ENCODE data around the gene ASTN2. TPM values are rescaled to one million over a fixed set of nuclear protein-coding genes. Genes with fewer than 3 reads are reported as not detected.
A peak's percentile ranks its signal among the peaks of the same experiment; 100 is the strongest.

Gene ASTN2
- polyA plus RNA-seq, 1 experiment, result 6.6 TPM

DNA sequence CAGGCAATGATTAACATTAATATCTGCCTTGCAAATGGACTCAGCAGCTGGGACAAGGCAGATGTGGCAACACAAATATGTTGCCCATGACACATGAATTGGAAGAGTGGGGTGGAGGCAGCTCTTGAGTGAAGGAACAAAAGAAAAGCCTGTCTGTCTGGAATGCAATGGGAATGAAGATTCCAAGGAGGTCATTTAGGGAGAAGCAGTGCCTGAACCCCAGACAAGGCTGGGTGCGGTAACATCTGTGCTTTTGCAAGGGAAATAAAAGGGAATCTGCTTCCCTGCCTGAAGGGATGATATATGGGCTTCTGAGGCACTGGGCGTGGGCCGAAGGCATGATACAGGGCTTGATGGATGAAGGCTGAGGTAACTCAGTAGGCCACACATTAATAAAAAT is 821.9 kb downstream of the ASTN2 start:
- ChIA-PET CTCF (no interaction called here), POLR2A (no interaction called here)
- DNase-seq (ENCODE audit: low read depth, low spot score), result no peak
- Histone ChIP-seq H3K9me3 (ENCODE audit: control insufficient read depth, insufficient read depth, low read length) (peaks cover 9% of the 10 kb centered on the region; the same call in 1 of the 2 replicates), H3K4me3 (ENCODE audit: low read depth, low read length) (no peak overlapping the region), H3K27ac (ENCODE audit: low read depth, low read length) (no peak overlapping the region), H3K27me3 (ENCODE audit: control insufficient read depth, insufficient read depth, low read length) (no peaks in the 10 kb centered on the region)
- no peak for TF ChIP-seq CTCF (IDR thresholded peaks at IDR 0.05; ENCODE audit: low read depth, low read length)

- peaks cover 9% of the 10 kb centered on the region; the same call in 1 of the 2 replicates for H3K9me3 ChIP-seq (ENCODE audit: control insufficient read depth, insufficient read depth, low read length)
- TF ChIP-seq CTCF (IDR thresholded peaks at IDR 0.05; ENCODE audit: low read depth, low read length), result peak; percentile 50
- no peak overlapping the region for H3K27ac ChIP-seq (ENCODE audit: low read depth, low read length)
- DNase-seq (ENCODE audit: low read depth, low spot score), result no peak
- ChIA-PET POLR2A (no interaction called here), CTCF (interaction anchor here (1.0 to 1.5 kb wide), 2 partner anchors 57 to 59 kb away, joined by 3 read pairs; no protein-coding TSS in a partner anchor)
- H3K27me3 ChIP-seq (ENCODE audit: control insufficient read depth, insufficient read depth, low read length), result no peaks in the 10 kb centered on the region
- no peak overlapping the region for H3K4me3 ChIP-seq (ENCODE audit: low read depth, low read length)
Measured at GRCh38 chr9:116589392-116590354, 825.2 kb downstream of the ASTN2 start.

GRCh38 chr9:116587919-116588318 is 826.9 kb downstream of the ASTN2 start:
- no peak for TF ChIP-seq CTCF (IDR thresholded peaks at IDR 0.05; ENCODE audit: low read depth, low read length)
- peaks cover 9% of the 10 kb centered on the region; the same call in 1 of the 2 replicates for H3K9me3 ChIP-seq (ENCODE audit: control insufficient read depth, insufficient read depth, low read length)
- H3K27me3 ChIP-seq (ENCODE audit: control insufficient read depth, insufficient read depth, low read length), result no peaks in the 10 kb centered on the region
- H3K4me3 ChIP-seq (ENCODE audit: low read depth, low read length), result no peak overlapping the region
- H3K27ac ChIP-seq (ENCODE audit: low read depth, low read length), result no peak overlapping the region
- ChIA-PET POLR2A (no interaction called here), CTCF (interaction anchor here (0.6 kb wide), 1 partner anchor 60 kb away, joined by 3 read pairs; no protein-coding TSS in a partner anchor)
- DNase-seq (ENCODE audit: low read depth, low spot score), result no peak

GRCh38 chr9:116585896-116586295 is 829.0 kb downstream of the ASTN2 start:
- TF ChIP-seq CTCF (IDR thresholded peaks at IDR 0.05; ENCODE audit: low read depth, low read length), result no peak
- ChIA-PET CTCF (interaction anchor here (1.8 kb wide), 1 partner anchor 14 kb away, joined by 4 read pairs; no protein-coding TSS in a partner anchor), POLR2A (no interaction called here)
- Histone ChIP-seq H3K27me3 (ENCODE audit: control insufficient read depth, insufficient read depth, low read length) (no peaks in the 10 kb centered on the region), H3K27ac (ENCODE audit: low read depth, low read length) (no peak overlapping the region), H3K4me3 (ENCODE audit: low read depth, low read length) (no peak overlapping the region), H3K9me3 (ENCODE audit: control insufficient read depth, insufficient read depth, low read length) (peaks cover 7% of the 10 kb centered on the region; the same call in 1 of the 2 replicates)
- no peak for DNase-seq (ENCODE audit: low read depth, low spot score)

GRCh38 chr9:116585204-116585603 is 829.7 kb downstream of the ASTN2 start:
- POLR2A ChIA-PET, result no interaction called here
- no peaks in the 10 kb centered on the region for H3K27me3 ChIP-seq (ENCODE audit: control insufficient read depth, insufficient read depth, low read length)
- no peak for TF ChIP-seq CTCF (IDR thresholded peaks at IDR 0.05; ENCODE audit: low read depth, low read length)
- peaks cover 4% of the 10 kb centered on the region; the same call in 1 of the 2 replicates for H3K9me3 ChIP-seq (ENCODE audit: control insufficient read depth, insufficient read depth, low read length)
- no peak overlapping the region for H3K4me3 ChIP-seq (ENCODE audit: low read depth, low read length)
- DNase-seq (ENCODE audit: low read depth, low spot score), result no peak
- H3K27ac ChIP-seq (ENCODE audit: low read depth, low read length), result no peak overlapping the region
- CTCF ChIA-PET, result interaction anchor here (1.8 kb wide), 1 partner anchor 13 kb away, joined by 4 read pairs; no protein-coding TSS in a partner anchor

Data from AG04450 (cell line).